ENCODE data around the gene LDLRAD4.

The LDLRAD4 gene

GRCh38 chr18:13285874-13286273 lies 67.3 kb downstream of the LDLRAD4 start:
- Histone ChIP-seq H3K27me3 (ENCODE audit: insufficient read depth, poor library complexity, severe bottlenecking) (peaks cover 3% of the 10 kb centered on the region), H3K27ac (replicated peaks) (no peak overlapping the region), H3K4me3 (replicated peaks; ENCODE audit: insufficient read depth, low read length) (no peak overlapping the region)
- DNase-seq (ENCODE audit: low read depth in 1 of 2, low spot score in 1 of 2), result no peak
- no peak for TF ChIP-seq POLR2AphosphoS5 (IDR thresholded peaks at IDR 0.05; ENCODE audit: low read depth)
- TF ChIP-seq SPI1 (IDR thresholded peaks at IDR 0.05; ENCODE audit: borderline replicate concordance, low read depth), result no peak
- TF ChIP-seq, protein P1, sequence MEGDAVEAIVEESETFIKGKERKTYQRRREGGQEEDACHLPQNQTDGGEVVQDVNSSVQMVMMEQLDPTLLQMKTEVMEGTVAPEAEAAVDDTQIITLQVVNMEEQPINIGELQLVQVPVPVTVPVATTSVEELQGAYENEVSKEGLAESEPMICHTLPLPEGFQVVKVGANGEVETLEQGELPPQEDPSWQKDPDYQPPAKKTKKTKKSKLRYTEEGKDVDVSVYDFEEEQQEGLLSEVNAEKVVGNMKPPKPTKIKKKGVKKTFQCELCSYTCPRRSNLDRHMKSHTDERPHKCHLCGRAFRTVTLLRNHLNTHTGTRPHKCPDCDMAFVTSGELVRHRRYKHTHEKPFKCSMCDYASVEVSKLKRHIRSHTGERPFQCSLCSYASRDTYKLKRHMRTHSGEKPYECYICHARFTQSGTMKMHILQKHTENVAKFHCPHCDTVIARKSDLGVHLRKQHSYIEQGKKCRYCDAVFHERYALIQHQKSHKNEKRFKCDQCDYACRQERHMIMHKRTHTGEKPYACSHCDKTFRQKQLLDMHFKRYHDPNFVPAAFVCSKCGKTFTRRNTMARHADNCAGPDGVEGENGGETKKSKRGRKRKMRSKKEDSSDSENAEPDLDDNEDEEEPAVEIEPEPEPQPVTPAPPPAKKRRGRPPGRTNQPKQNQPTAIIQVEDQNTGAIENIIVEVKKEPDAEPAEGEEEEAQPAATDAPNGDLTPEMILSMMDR (IDR thresholded peaks at IDR 0.05; ENCODE audit: insufficient read depth, low read length), result no peak
- TF ChIP-seq, protein P2, sequence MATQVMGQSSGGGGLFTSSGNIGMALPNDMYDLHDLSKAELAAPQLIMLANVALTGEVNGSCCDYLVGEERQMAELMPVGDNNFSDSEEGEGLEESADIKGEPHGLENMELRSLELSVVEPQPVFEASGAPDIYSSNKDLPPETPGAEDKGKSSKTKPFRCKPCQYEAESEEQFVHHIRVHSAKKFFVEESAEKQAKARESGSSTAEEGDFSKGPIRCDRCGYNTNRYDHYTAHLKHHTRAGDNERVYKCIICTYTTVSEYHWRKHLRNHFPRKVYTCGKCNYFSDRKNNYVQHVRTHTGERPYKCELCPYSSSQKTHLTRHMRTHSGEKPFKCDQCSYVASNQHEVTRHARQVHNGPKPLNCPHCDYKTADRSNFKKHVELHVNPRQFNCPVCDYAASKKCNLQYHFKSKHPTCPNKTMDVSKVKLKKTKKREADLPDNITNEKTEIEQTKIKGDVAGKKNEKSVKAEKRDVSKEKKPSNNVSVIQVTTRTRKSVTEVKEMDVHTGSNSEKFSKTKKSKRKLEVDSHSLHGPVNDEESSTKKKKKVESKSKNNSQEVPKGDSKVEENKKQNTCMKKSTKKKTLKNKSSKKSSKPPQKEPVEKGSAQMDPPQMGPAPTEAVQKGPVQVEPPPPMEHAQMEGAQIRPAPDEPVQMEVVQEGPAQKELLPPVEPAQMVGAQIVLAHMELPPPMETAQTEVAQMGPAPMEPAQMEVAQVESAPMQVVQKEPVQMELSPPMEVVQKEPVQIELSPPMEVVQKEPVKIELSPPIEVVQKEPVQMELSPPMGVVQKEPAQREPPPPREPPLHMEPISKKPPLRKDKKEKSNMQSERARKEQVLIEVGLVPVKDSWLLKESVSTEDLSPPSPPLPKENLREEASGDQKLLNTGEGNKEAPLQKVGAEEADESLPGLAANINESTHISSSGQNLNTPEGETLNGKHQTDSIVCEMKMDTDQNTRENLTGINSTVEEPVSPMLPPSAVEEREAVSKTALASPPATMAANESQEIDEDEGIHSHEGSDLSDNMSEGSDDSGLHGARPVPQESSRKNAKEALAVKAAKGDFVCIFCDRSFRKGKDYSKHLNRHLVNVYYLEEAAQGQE (IDR thresholded peaks at IDR 0.05; ENCODE audit: insufficient replicate concordance, low read depth), result no peak
- no peak for TF ChIP-seq GABPA (IDR thresholded peaks at IDR 0.05; ENCODE audit: low read depth)

- H3K4me3 ChIP-seq (replicated peaks; ENCODE audit: insufficient read depth, low read length), result no peak overlapping the region
- TF ChIP-seq GABPA (IDR thresholded peaks at IDR 0.05; ENCODE audit: low read depth) (no peak), SPI1 (IDR thresholded peaks at IDR 0.05; ENCODE audit: borderline replicate concordance, low read depth) (no peak), POLR2AphosphoS5 (IDR thresholded peaks at IDR 0.05; ENCODE audit: low read depth) (no peak)
- TF ChIP-seq, protein P1 (IDR thresholded peaks at IDR 0.05; ENCODE audit: insufficient read depth, low read length), result no peak
- TF ChIP-seq, protein P2 (IDR thresholded peaks at IDR 0.05; ENCODE audit: insufficient replicate concordance, low read depth), result no peak
- DNase-seq (ENCODE audit: low read depth in 1 of 2, low spot score in 1 of 2), result no peak
- H3K27me3 ChIP-seq (ENCODE audit: insufficient read depth, poor library complexity, severe bottlenecking), result peaks cover 3% of the 10 kb centered on the region
- H3K27ac ChIP-seq (replicated peaks), result no peak overlapping the region
Observed at GRCh38 chr18:13286456-13287125, 68.0 kb downstream of the LDLRAD4 start.

- Histone ChIP-seq H3K27me3 (ENCODE audit: insufficient read depth, poor library complexity, severe bottlenecking) (peaks cover 3% of the 10 kb centered on the region), H3K27ac (replicated peaks) (no peak overlapping the region), H3K4me3 (replicated peaks; ENCODE audit: insufficient read depth, low read length) (no peak overlapping the region)
- DNase-seq (ENCODE audit: low read depth in 1 of 2, low spot score in 1 of 2), result no peak
- TF ChIP-seq POLR2AphosphoS5 (IDR thresholded peaks at IDR 0.05; ENCODE audit: low read depth), result no peak
Observed at GRCh38 chr18:13287372-13287771, 68.8 kb downstream of the LDLRAD4 start.

- no peak overlapping the region for H3K4me3 ChIP-seq (replicated peaks; ENCODE audit: insufficient read depth, low read length)
- TF ChIP-seq SPI1 (IDR thresholded peaks at IDR 0.05; ENCODE audit: borderline replicate concordance, low read depth) (no peak), GABPA (IDR thresholded peaks at IDR 0.05; ENCODE audit: low read depth) (no peak), POLR2AphosphoS5 (IDR thresholded peaks at IDR 0.05; ENCODE audit: low read depth) (no peak)
- TF ChIP-seq, protein P1 (IDR thresholded peaks at IDR 0.05; ENCODE audit: insufficient read depth, low read length), result no peak
- TF ChIP-seq, protein P2 (IDR thresholded peaks at IDR 0.05; ENCODE audit: insufficient replicate concordance, low read depth), result no peak
- H3K27me3 ChIP-seq (ENCODE audit: insufficient read depth, poor library complexity, severe bottlenecking), result peaks cover 3% of the 10 kb centered on the region
- no peak overlapping the region for H3K27ac ChIP-seq (replicated peaks)
- no peak for DNase-seq (ENCODE audit: low read depth in 1 of 2, low spot score in 1 of 2)
Observed at GRCh38 chr18:13288509-13289133, 70.1 kb downstream of the LDLRAD4 start.

All from HL-60 (cell line).